SH-SY5Y (cell line): ENCODE results near the gene POLR2L.

Experiments
- GATA2 ChIP-seq: IDR thresholded peaks from 2 replicates; pipeline ENCODE4 v1.6.1; 2011; ENCODE audit warnings: mild to moderate bottlenecking, low read depth, low read length
- GATA3 ChIP-seq: IDR thresholded peaks from 2 replicates; pipeline ENCODE4 v1.6.1; 2011; ENCODE audit warnings: low read depth, mild to moderate bottlenecking, low read length, moderate library complexity

The POLR2L gene

GRCh38 chr11:790721-791564 is 51.4 kb downstream of the POLR2L start:
- TF ChIP-seq GATA3: no peak
- no peak for TF ChIP-seq GATA2

DNA sequence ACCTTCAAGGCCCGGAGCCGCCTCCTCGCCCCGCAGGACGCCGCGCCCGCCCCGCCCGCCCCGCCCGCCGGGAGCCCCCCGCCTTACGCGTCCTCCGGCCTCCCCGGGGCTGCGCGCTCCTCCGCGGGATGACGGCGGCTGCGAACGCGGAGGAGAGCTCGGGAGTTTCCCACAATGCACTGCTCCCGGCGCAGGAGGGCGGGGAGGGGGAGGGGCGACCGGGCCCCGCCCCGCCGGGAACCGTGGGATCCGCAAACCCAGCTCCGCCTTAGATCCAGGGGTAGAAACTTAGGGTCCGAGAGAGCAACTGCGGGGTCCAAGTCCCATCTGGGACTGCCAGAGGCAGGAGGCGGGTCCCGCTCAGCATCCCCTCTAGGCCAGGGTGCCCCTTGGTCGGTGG is 52.4 kb downstream of the POLR2L start, which contains the start of gene CEND1:
Gene CEND1, minus strand, starts transcription at position 148 of the 400 bp plus-strand sequence. CDS start 1,514 bp downstream, outside the sequence.
- no peak for TF ChIP-seq GATA3
- TF ChIP-seq GATA2: no peak
